Esophagus muscularis mucosa (tissue), 4 donors: ENCODE data around the gene ITGB1. TPM values are rescaled to one million over a fixed set of nuclear protein-coding genes. Genes with fewer than 3 reads are reported as not detected.

Experiments used
- DNase-seq: peaks from one replicate; pipeline ENCODE4 v3.0.0-alpha.2; 2017; ENCODE audit errors: extremely low spot score
- H3K27ac ChIP-seq, 4 donors: fragments of 200-600 bp; sonication (generic); replicated peaks in 1 of 4; 1 replicate in 3 of 4; 2 replicates in 1 of 4; pipeline ENCODE4 v1.5.1; 2016 to 2019; ENCODE audit warnings: mild to moderate bottlenecking in 1 of 4
- H3K27me3 ChIP-seq, 4 donors: fragments of 200-600 bp; sonication (generic); one replicate each; pipeline versions ENCODE4 v1.5.1 to v1.6.0; 2016 to 2019
- H3K36me3 ChIP-seq, 4 donors: fragments of 200-600 bp; sonication (generic); one replicate each; pipeline ENCODE4 v1.5.1; 2016 to 2019
- H3K4me1 ChIP-seq, 4 donors: fragments of 200-600 bp; sonication (generic); one replicate each; pipeline ENCODE4 v1.5.1; 2016 to 2019
- H3K4me3 ChIP-seq, 4 donors: fragments of 200-600 bp; sonication (generic); 1 replicate in 2 of 4; 2 replicates in 2 of 4; pipeline ENCODE4 v1.5.1; 2016 to 2019; ENCODE audit warnings: mild to moderate bottlenecking in 4 of 4, moderate library complexity in 1 of 4
- H3K9me3 ChIP-seq, 4 donors: fragments of 200-600 bp; sonication (generic); 1 replicate in 3 of 4; 2 replicates in 1 of 4; pipeline ENCODE4 v1.5.1; 2016 to 2019
- EP300 ChIP-seq: sonication (generic); formaldehyde crosslinking; IDR thresholded peaks from one replicate; pipeline ENCODE4 v1.6.1; 2017; ENCODE audit warnings: antibody characterized with exemption
- POLR2A ChIP-seq: fragments of 450-650 bp; IDR thresholded peaks from one replicate; pipeline ENCODE4 v1.6.1; 2017; ENCODE audit warnings: antibody characterized with exemption, moderate library complexity, mild to moderate bottlenecking, low read depth
- POLR2AphosphoS5 ChIP-seq, 2 donors: sonication (generic); formaldehyde crosslinking; IDR thresholded peaks; one replicate each; pipeline ENCODE4 v1.6.1; 2017; ENCODE audit warnings: antibody characterized with exemption in 2 of 2
- WGBS: methylation state at CpG from one replicate; pipeline ENCODE4 v1.1.5; 2018; 5-methylcytosine and 5-hydroxymethylcytosine counted together
- intact Hi-C: fragments of 100-400 bp; cut with DNase I; formaldehyde crosslinking; loops from one replicate; pipeline ENCODE4 v1.15.1; 2023
- total RNA-seq, 4 donors: library from RNA; depleted of rRNA; stranded (reverse); fragments of >200 nt; gene quantifications; one replicate each; pipeline versions ENCODE4 v1.1.0 to v1.2.1, GENCODE V29; 2016
- TF ChIP-seq, protein P1 (sequence below), 3 experiments: fragments of 200-600 bp in 2 of 3; fragments of 450-650 bp in 1 of 3; sonication (generic) in 2 of 3; IDR thresholded peaks; one replicate each; pipeline ENCODE4 v1.5.1; 2017 to 2019; ENCODE audit warnings: antibody characterized with exemption in 3 of 3, mild to moderate bottlenecking in 2 of 3, moderate library complexity in 1 of 3

Gene ITGB1
- total RNA-seq, 4 donors from 2014 or later: 1,385 to 1,873 (median 1,661) TPM

DNA sequence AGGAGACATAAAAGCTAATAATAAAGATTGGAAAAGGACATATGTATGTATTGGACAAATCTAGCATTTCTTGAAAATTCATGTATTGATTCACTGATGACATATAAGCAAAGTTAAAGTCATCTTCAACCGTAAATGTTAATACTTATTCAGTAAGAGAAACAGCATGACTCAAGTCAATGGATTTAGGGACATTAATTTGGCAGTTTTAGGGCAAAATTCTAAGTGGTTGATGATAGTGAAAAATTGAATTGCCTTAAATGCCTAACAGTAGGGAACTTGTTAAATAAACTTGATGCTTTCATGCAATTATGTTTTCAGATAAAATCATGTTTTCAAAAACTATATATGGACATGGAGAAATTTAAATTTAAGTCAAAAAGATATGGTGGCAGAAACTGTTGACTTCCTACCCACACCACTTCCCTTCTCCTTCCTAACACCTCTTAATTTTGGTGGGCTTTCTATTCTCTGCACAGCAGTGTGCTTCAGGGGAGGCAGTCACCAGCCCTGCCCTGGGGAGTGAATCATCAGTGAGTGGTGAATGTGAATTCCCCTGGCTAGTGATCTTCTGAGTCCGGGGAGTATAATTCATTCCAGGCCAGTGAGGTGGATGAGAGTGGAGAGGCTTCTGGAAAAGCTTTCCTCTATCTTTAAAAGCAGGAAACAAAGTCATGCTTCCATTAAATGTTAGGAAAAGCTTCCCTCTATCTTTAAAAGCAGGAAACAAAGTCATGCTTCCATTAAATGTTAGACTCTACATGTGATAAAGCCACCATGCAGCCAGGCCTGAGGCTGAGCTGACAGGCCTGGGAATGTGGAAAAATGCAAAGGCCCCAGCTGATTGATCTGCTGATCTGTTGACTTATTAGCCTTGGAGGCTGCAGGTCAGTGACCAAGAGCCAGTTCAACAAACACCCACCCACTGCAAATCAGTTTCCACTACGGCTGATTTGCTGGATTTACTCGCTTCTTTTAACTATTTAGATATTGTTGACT is 25.2 kb upstream of the ITGB1 start:
- intact Hi-C loops: no loop called here

DNA sequence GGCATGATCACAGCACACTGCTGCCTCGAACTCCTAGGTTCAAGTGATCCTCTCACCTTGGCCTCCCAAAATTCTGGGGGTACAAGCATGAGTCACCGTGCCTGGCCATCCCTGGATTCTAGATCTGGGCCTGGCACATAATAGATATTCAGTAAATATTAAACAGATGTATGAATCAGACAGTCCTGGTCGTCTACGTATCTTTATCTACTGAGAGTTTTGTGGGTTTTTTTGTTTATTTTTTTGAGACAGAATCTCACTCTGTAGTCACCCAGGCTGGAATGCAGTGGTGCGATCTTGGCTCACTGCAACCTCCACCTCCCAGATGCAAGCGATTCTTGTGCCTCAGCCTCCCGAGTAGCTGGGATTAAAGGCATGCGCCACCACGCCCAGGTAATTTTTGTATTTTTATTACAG is 24.3 kb upstream of the ITGB1 start:
- TF ChIP-seq POLR2AphosphoS5 (IDR thresholded peaks at IDR 0.05) (no peak), EP300 (no peak), POLR2A (no peak)
- TF ChIP-seq, protein P1, sequence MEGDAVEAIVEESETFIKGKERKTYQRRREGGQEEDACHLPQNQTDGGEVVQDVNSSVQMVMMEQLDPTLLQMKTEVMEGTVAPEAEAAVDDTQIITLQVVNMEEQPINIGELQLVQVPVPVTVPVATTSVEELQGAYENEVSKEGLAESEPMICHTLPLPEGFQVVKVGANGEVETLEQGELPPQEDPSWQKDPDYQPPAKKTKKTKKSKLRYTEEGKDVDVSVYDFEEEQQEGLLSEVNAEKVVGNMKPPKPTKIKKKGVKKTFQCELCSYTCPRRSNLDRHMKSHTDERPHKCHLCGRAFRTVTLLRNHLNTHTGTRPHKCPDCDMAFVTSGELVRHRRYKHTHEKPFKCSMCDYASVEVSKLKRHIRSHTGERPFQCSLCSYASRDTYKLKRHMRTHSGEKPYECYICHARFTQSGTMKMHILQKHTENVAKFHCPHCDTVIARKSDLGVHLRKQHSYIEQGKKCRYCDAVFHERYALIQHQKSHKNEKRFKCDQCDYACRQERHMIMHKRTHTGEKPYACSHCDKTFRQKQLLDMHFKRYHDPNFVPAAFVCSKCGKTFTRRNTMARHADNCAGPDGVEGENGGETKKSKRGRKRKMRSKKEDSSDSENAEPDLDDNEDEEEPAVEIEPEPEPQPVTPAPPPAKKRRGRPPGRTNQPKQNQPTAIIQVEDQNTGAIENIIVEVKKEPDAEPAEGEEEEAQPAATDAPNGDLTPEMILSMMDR (IDR thresholded peaks at IDR 0.05): no peak
- no peak for DNase-seq
- Histone ChIP-seq H3K4me3 (no peak overlapping the region), H3K27me3 (no peaks in the 10 kb centered on the region), H3K27ac (peak overlapping the region; percentile 94 to 98 (median 95)), H3K4me1 (peaks cover 32 to 43% (median 39%) of the 10 kb centered on the region in 4 donors), H3K36me3 (no peaks in the 10 kb centered on the region), H3K9me3 (no peaks in the 10 kb centered on the region)
- intact Hi-C loops: no loop called here
- WGBS: 81% methylated on average over 9 of the region's 9 CpGs

More for the DNA sequence above, 25.2 kb upstream of the ITGB1 start:
- no peak for DNase-seq
- TF ChIP-seq POLR2AphosphoS5 (IDR thresholded peaks at IDR 0.05) (peak; percentile 39 to 76), POLR2A (no peak), EP300 (no peak)
- TF ChIP-seq, protein P1 (IDR thresholded peaks at IDR 0.05): no peak
- 70% methylated on average over 4 of the region's 4 CpGs for WGBS
- no peak overlapping the region for H3K4me3 ChIP-seq
- H3K27me3 ChIP-seq: no peaks in the 10 kb centered on the region
- H3K4me1 ChIP-seq: peaks cover 32 to 43% (median 39%) of the 10 kb centered on the region in 4 donors
- H3K27ac ChIP-seq: peak overlapping the region; percentile 94 to 98 (median 95)
- H3K9me3 ChIP-seq: no peaks in the 10 kb centered on the region
- H3K36me3 ChIP-seq: no peaks in the 10 kb centered on the region

DNA sequence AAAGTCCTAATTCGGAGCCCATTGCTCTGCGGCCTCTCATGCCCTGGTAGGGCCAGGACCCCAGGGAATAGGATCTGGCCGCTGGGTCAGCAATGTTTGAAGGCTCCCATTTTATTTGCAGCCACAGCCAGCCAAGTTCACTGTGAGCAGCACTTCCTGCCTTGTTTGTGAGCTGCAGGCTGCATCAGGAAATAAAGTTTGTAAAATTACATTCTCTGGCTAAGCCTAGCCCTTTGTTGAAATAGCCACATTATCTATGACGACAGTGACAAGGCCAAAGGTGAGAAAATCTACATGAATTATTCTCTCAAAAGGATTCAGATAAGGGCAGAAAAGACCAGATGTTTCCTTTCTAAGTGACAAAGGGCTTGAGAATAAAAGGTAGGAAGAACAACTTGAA is 23.7 kb upstream of the ITGB1 start:
- Histone ChIP-seq H3K27me3 (no peaks in the 10 kb centered on the region), H3K27ac (peak overlapping the region; percentile 94 to 98 (median 95)), H3K4me1 (peaks cover 32 to 43% (median 39%) of the 10 kb centered on the region in 4 donors), H3K9me3 (no peaks in the 10 kb centered on the region), H3K4me3 (peak overlapping the region in 1 of 4 donors; percentile 58), H3K36me3 (no peaks in the 10 kb centered on the region)
- WGBS: 53% methylated on average over 4 of the region's 4 CpGs
- TF ChIP-seq POLR2AphosphoS5 (IDR thresholded peaks at IDR 0.05) (peak; percentile 57 to 68), POLR2A (no peak), EP300 (no peak)
- TF ChIP-seq, protein P1 (IDR thresholded peaks at IDR 0.05): no peak
- intact Hi-C loops: loop anchor here (2.0 kb wide), 1 partner anchor 23 kb away; the partner anchor contains the start of gene ITGB1
- no peak for DNase-seq

DNA sequence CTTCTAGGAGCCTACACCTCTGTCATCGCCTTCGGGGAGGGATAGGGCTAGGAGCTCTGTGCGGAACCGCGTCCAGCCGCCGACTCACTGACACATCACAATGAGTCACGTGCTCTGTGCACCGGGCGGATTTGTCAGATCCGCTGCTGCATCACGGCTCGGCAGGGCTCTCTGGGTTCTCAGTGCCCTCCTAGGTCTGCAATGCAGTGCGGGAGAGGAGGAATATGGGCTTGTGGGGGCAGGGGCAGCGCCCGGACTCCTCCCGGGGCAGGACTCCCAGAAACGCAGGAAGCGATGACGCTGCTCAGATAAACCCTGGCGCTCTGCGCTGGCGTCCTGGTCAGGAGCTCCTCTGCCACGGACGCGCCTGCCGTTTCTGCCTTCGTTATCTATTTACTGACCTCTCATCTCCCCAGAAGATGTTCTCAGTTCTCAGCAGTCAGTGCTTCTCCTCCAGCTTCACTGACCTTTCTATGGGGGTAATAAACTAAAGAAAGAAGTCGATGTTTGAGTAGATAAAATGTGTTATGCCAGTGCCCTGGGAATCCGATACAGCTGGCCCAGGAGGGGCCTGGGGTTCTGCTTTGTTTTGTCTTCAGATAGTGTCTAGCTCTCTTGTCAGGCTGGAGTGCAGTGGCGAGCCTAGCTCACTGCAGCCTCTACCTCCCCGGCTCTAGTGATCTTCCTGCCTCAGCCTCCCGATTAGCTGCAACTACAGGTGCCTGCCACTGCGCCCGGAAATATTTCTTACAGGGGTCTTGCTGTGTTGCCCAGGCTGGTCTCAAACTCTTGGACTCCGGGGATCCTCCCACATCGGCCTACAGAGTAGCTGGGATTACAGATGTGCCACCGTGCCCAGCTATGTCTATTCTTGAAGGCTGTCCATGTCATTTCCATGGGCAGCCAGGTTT is 22.8 kb upstream of the ITGB1 start:
- peak overlapping the region; percentile 55 to 61 (median 56) for H3K4me3 ChIP-seq
- peak; percentile 97 for DNase-seq
- intact Hi-C loops: loop anchor here (2.0 kb wide), 1 partner anchor 22 kb away; the partner anchor contains the start of gene ITGB1
- H3K4me1 ChIP-seq: peaks cover 27 to 42% (median 37%) of the 10 kb centered on the region in 4 donors
- H3K27me3 ChIP-seq: no peaks in the 10 kb centered on the region
- 24% methylated on average over 18 of the region's 38 CpGs for WGBS
- H3K27ac ChIP-seq: peak overlapping the region; percentile 94 to 98 (median 95)
- TF ChIP-seq, protein P1 (IDR thresholded peaks at IDR 0.05): peak in 1 of 3 experiments; percentile 30
- TF ChIP-seq POLR2AphosphoS5 (IDR thresholded peaks at IDR 0.05) (peak; percentile 99), EP300 (peak; percentile 47), POLR2A (peak; percentile 80)
- H3K9me3 ChIP-seq: no peaks in the 10 kb centered on the region
- no peaks in the 10 kb centered on the region for H3K36me3 ChIP-seq
